HepG2 (cell line): ENCODE results near the gene MTA2. TPM values are rescaled to one million over a fixed set of nuclear protein-coding genes. Genes with fewer than 3 reads are reported as not detected.
A peak's percentile ranks its signal among the peaks of the same experiment; 100 is the strongest.

Experiments used
- GFI1 ChIP-seq: sonication (generic); formaldehyde crosslinking; IDR thresholded peaks from 2 replicates; pipeline ENCODE4 v1.5.0; 2020; ENCODE audit warnings: missing genetic modification reagents, mild to moderate bottlenecking, borderline replicate concordance
- GZF1 ChIP-seq: sonication (generic); formaldehyde crosslinking; IDR thresholded peaks from 2 replicates; pipeline ENCODE4 v1.5.1; 2020; ENCODE audit warnings: mild to moderate bottlenecking, missing genetic modification reagents
- HNF4A ChIP-seq: sonication (generic); formaldehyde crosslinking; IDR thresholded peaks from 2 replicates; pipeline ENCODE4 v1.4.0; 2020; ENCODE audit warnings: missing genetic modification reagents
- MED8 ChIP-seq: sonication (generic); formaldehyde crosslinking; IDR thresholded peaks from 2 replicates; pipeline ENCODE4 v1.8.1; 2023; ENCODE audit warnings: mild to moderate bottlenecking, missing genetic modification reagents; ENCODE audit not compliant: insufficient replicate concordance
- MTA3 ChIP-seq: sonication (generic); formaldehyde crosslinking; IDR thresholded peaks from 2 replicates; pipeline ENCODE4 v1.4.0; 2020; ENCODE audit warnings: missing genetic modification reagents
- NFKB2 ChIP-seq: sonication (generic); formaldehyde crosslinking; IDR thresholded peaks from 2 replicates; pipeline ENCODE4 v1.4.0; 2020; ENCODE audit warnings: missing genetic modification reagents, borderline replicate concordance
- POLR2AphosphoS2 ChIP-seq: IDR thresholded peaks from 2 replicates; pipeline ENCODE4 v1.6.1; 2011; ENCODE audit warnings: low read depth, low read length, improper control_type of control experiment
- RNF2 ChIP-seq: fragments of 450-650 bp; conservative IDR thresholded peaks from 2 replicates; pipeline ENCODE4 v1.6.1; 2016; ENCODE audit warnings: low read depth
- SIX1 ChIP-seq: sonication (generic); formaldehyde crosslinking; IDR thresholded peaks from 2 replicates; pipeline ENCODE4 v1.4.0; 2020; ENCODE audit warnings: missing genetic modification reagents, borderline replicate concordance
- ZIK1 ChIP-seq: sonication (generic); formaldehyde crosslinking; IDR thresholded peaks from 2 replicates; pipeline ENCODE4 v1.5.0; 2020; ENCODE audit warnings: mild to moderate bottlenecking, low read depth, missing genetic modification reagents, borderline replicate concordance
- ZNF569 ChIP-seq: sonication (generic); formaldehyde crosslinking; IDR thresholded peaks from 2 replicates; pipeline ENCODE4 v1.5.0; 2020; ENCODE audit warnings: mild to moderate bottlenecking, missing genetic modification reagents, moderate library complexity, borderline replicate concordance
- ZNF687 ChIP-seq: sonication (generic); formaldehyde crosslinking; IDR thresholded peaks from 2 replicates; pipeline ENCODE4 v1.5.1; 2020; ENCODE audit warnings: mild to moderate bottlenecking, missing genetic modification reagents, moderate library complexity
- ZNF839 ChIP-seq: sonication (generic); formaldehyde crosslinking; IDR thresholded peaks from 2 replicates; pipeline ENCODE4 v1.4.0; 2020; ENCODE audit warnings: missing genetic modification reagents, mild to moderate bottlenecking, borderline replicate concordance
- polyA plus RNA-seq, 8 experiments: library from polyadenylated mRNA; depleted of rRNA in 3 of 8; stranded (reverse) in 7 of 8; unstranded in 1 of 8; fragments of >200 nt; fragmentation: Illumina TruSeq in 4 of 8; extraction: Trizol in 4 of 8; gene quantifications; 2 replicates each; pipeline versions ENCODE4 v1.2.1 to v1.2.3, GENCODE V29; 2011 to 2016; ENCODE audit warnings: low read depth in 4 of 8, missing spikeins in 1 of 8, mixed read lengths in 1 of 8; ENCODE audit not compliant: insufficient read depth in 1 of 8
- total RNA-seq, 5 experiments: library from RNA; depleted of rRNA; stranded (reverse); fragments of >200 nt; fragmentation: Illumina TruSeq; extraction: Trizol; gene quantifications; 2 replicates each; pipeline ENCODE4 v1.2.3, GENCODE V29; 2016; ENCODE audit warnings: low read depth in 1 of 5
- TF ChIP-seq, protein P1 (sequence below): sonication (generic); formaldehyde crosslinking; IDR thresholded peaks from 2 replicates; pipeline ENCODE4 v1.8.0; 2022; ENCODE audit warnings: mild to moderate bottlenecking, missing genetic modification reagents, borderline replicate concordance
- TF ChIP-seq, protein P2 (sequence below): sonication (generic); formaldehyde crosslinking; IDR thresholded peaks from 2 replicates; pipeline ENCODE4 v1.4.0; 2020; ENCODE audit warnings: mild to moderate bottlenecking, missing genetic modification reagents
- TF ChIP-seq, protein P3 (sequence below): sonication (generic); formaldehyde crosslinking; conservative IDR thresholded peaks from 2 replicates; pipeline ENCODE4 v1.8.1; 2023; ENCODE audit warnings: missing genetic modification reagents

The MTA2 gene
- total and polyA plus RNA-seq, 2 of the 13 experiments (the other 11 are each of a cell fraction or from before 2014, with no cell fraction given), result 14.0 to 70.0 TPM

- TF ChIP-seq HNF4A (CRISPR knock-in tag) (no peak), SIX1 (CRISPR knock-in tag) (peak; percentile 7; the same call in 1 of the 2 replicates), MTA3 (CRISPR knock-in tag) (no peak), GZF1 (CRISPR knock-in tag) (0 out of 2 replicates have a peak, but pooled peaks have one; percentile 73), ZNF687 (CRISPR knock-in tag) (peak; percentile 89), GFI1 (CRISPR knock-in tag) (0 out of 2 replicates have a peak, but pooled peaks have one; percentile 51), ZNF569 (CRISPR knock-in tag) (peak; percentile 76; the same call in 1 of the 2 replicates), ZIK1 (CRISPR knock-in tag) (peak; percentile 89; the same call in 1 of the 2 replicates), POLR2AphosphoS2 (no peak), ZNF839 (CRISPR knock-in tag) (0 out of 2 replicates have a peak, but pooled peaks have one; percentile 30), NFKB2 (CRISPR knock-in tag) (no peak), RNF2 (peak; percentile 42; the same call in 1 of the 2 replicates), MED8 (CRISPR knock-in tag) (no peak)
- TF ChIP-seq, protein P1, sequence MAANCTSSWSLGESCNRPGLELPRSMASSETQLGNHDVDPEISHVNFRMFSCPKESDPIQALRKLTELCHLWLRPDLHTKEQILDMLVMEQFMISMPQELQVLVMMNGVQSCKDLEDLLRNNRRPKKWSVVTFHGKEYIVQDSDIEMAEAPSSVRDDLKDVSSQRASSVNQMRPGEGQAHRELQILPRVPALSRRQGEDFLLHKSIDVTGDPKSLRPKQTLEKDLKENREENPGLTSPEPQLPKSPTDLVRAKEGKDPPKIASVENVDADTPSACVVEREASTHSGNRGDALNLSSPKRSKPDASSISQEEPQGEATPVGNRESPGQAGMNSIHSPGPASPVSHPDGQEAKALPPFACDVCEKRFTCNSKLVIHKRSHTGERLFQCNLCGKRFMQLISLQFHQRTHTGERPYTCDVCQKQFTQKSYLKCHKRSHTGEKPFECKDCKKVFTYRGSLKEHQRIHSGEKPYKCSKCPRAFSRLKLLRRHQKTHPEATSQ, result 0 out of 2 replicates have a peak, but pooled peaks have one; percentile 72
- TF ChIP-seq, protein P2, sequence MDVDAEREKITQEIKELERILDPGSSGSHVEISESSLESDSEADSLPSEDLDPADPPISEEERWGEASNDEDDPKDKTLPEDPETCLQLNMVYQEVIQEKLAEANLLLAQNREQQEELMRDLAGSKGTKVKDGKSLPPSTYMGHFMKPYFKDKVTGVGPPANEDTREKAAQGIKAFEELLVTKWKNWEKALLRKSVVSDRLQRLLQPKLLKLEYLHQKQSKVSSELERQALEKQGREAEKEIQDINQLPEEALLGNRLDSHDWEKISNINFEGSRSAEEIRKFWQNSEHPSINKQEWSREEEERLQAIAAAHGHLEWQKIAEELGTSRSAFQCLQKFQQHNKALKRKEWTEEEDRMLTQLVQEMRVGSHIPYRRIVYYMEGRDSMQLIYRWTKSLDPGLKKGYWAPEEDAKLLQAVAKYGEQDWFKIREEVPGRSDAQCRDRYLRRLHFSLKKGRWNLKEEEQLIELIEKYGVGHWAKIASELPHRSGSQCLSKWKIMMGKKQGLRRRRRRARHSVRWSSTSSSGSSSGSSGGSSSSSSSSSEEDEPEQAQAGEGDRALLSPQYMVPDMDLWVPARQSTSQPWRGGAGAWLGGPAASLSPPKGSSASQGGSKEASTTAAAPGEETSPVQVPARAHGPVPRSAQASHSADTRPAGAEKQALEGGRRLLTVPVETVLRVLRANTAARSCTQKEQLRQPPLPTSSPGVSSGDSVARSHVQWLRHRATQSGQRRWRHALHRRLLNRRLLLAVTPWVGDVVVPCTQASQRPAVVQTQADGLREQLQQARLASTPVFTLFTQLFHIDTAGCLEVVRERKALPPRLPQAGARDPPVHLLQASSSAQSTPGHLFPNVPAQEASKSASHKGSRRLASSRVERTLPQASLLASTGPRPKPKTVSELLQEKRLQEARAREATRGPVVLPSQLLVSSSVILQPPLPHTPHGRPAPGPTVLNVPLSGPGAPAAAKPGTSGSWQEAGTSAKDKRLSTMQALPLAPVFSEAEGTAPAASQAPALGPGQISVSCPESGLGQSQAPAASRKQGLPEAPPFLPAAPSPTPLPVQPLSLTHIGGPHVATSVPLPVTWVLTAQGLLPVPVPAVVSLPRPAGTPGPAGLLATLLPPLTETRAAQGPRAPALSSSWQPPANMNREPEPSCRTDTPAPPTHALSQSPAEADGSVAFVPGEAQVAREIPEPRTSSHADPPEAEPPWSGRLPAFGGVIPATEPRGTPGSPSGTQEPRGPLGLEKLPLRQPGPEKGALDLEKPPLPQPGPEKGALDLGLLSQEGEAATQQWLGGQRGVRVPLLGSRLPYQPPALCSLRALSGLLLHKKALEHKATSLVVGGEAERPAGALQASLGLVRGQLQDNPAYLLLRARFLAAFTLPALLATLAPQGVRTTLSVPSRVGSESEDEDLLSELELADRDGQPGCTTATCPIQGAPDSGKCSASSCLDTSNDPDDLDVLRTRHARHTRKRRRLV (CRISPR knock-in tag), result peak; percentile 99
- TF ChIP-seq, protein P3, sequence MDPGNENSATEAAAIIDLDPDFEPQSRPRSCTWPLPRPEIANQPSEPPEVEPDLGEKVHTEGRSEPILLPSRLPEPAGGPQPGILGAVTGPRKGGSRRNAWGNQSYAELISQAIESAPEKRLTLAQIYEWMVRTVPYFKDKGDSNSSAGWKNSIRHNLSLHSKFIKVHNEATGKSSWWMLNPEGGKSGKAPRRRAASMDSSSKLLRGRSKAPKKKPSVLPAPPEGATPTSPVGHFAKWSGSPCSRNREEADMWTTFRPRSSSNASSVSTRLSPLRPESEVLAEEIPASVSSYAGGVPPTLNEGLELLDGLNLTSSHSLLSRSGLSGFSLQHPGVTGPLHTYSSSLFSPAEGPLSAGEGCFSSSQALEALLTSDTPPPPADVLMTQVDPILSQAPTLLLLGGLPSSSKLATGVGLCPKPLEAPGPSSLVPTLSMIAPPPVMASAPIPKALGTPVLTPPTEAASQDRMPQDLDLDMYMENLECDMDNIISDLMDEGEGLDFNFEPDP (CRISPR knock-in tag), result 0 out of 2 replicates have a peak, but pooled peaks have one; percentile 72
Observed at GRCh38 chr11:62591448-62592145, 10.1 kb downstream of the MTA2 start, which contains the start of gene TUT1 (continued).
